Measurements from ENCODE around the gene CAMTA1.

- TF ChIP-seq CTCF (IDR thresholded peaks at IDR 0.05; ENCODE audit: poor library complexity) (no peak), EZH2phosphoT487 (IDR thresholded peaks at IDR 0.05; ENCODE audit: low read depth, severe bottlenecking, unreplicated experiment) (no peak)
Measured at GRCh38 chr1:7654725-7655124, 869.5 kb downstream of the CAMTA1 start.

Data from hepatocyte (in vitro differentiated cells).